GM21723 (cell line): ENCODE results near the gene ZNF622.
"Not testable (repeated sequence)": the region's sequence is repeated elsewhere in the genome, so short reads cannot be mapped to it uniquely, and the experiment has no call there.

Experiments
- ATAC-seq: cut with Tn5 transposase; IDR thresholded peaks from one replicate; pipeline ENCODE4 v1.9.1; 2021; ENCODE audit warnings: mild to moderate bottlenecking, moderate library complexity; ENCODE audit not compliant: unreplicated experiment

ZNF622 gene

GRCh38 chr5:16436065-16436682 is 29.4 kb downstream of the ZNF622 start:
- not testable (repeated sequence) for ATAC-seq

GRCh38 chr5:16431490-16431889 is 34.1 kb downstream of the ZNF622 start:
- ATAC-seq = no peak

GRCh38 chr5:16430349-16431089 is 35.1 kb downstream of the ZNF622 start:
- no peak for ATAC-seq

GRCh38 chr5:16428359-16428758 is 37.2 kb downstream of the ZNF622 start:
- no peak for ATAC-seq

- ATAC-seq = no peak
Measured at GRCh38 chr5:16427587-16427986, 38.0 kb downstream of the ZNF622 start.

- no peak for ATAC-seq
Measured at GRCh38 chr5:16418471-16418922, 47.1 kb downstream of the ZNF622 start.

GRCh38 chr5:16417398-16418074 is 48.1 kb downstream of the ZNF622 start:
- no peak for ATAC-seq

- no peak for ATAC-seq
Measured at GRCh38 chr5:16414861-16415260, 50.7 kb downstream of the ZNF622 start.

GRCh38 chr5:16413166-16413860 is 52.3 kb downstream of the ZNF622 start:
- ATAC-seq = no peak

GRCh38 chr5:16412556-16412955 is 53.0 kb downstream of the ZNF622 start:
- ATAC-seq = no peak

- ATAC-seq = no peak
Measured at GRCh38 chr5:16411741-16412455, 53.7 kb downstream of the ZNF622 start.

GRCh38 chr5:16411235-16411634 is 54.4 kb downstream of the ZNF622 start:
- ATAC-seq = no peak

GRCh38 chr5:16410338-16410737 is 55.3 kb downstream of the ZNF622 start:
- ATAC-seq = no peak

GRCh38 chr5:16406630-16407029 is 59.0 kb downstream of the ZNF622 start:
- no peak for ATAC-seq

- no peak for ATAC-seq
Measured at GRCh38 chr5:16406023-16406422, 59.6 kb downstream of the ZNF622 start.
